Kidney (tissue), 14 donors: ENCODE results near the gene CAPNS1. TPM values are rescaled to one million over a fixed set of nuclear protein-coding genes. Genes with fewer than 3 reads are reported as not detected.

Experiments used
- DNase-seq, 5 donors: peaks; one replicate each; pipeline ENCODE4 v3.0.0-alpha.2; 2013 to 2020
- FAIRE-seq: peaks from 2 replicates; lab custom pipeline; 2012; peaks lifted over from hg19 to GRCh38; lab: Jason Lieb, UNC
- H3K27ac ChIP-seq, 2 donors: one replicate each; pipeline ENCODE4 v1.7.0; 2013; ENCODE audit warnings: low read depth in 2 of 2, low read length in 2 of 2, inconsistent platforms in 1 of 2
- H3K27me3 ChIP-seq: one replicate; pipeline ENCODE4 v1.7.1; 2013; ENCODE audit warnings: low read length, inconsistent platforms; ENCODE audit not compliant: control insufficient read depth, insufficient read depth
- H3K36me3 ChIP-seq, 3 donors: one replicate each; pipeline versions ENCODE4 v1.7.0 to v1.7.1; 2013; ENCODE audit warnings: low read length in 3 of 3, control low read depth in 1 of 3, inconsistent platforms in 1 of 3; ENCODE audit not compliant: insufficient read depth in 3 of 3, control insufficient read depth in 2 of 3
- H3K4me1 ChIP-seq, 3 donors: one replicate each; pipeline versions ENCODE4 v1.7.0 to v1.7.1; 2013; ENCODE audit warnings: low read length in 3 of 3, inconsistent platforms in 1 of 3, low read depth in 1 of 3; ENCODE audit not compliant: control insufficient read depth in 2 of 3, insufficient read depth in 2 of 3
- H3K4me3 ChIP-seq, 3 donors: one replicate each; pipeline versions ENCODE4 v1.7.0 to v1.8.1; 2013; ENCODE audit warnings: low read length in 3 of 3, control low read depth in 1 of 3, inconsistent platforms in 1 of 3
- H3K9ac ChIP-seq, 3 donors: one replicate each; pipeline versions ENCODE4 v1.7.0 to v1.7.1; 2013; ENCODE audit warnings: low read length in 3 of 3, control low read depth in 1 of 3, inconsistent platforms in 1 of 3
- H3K9me3 ChIP-seq, 3 donors: one replicate each; pipeline versions ENCODE4 v1.7.0 to v1.7.1; 2013; ENCODE audit warnings: low read length in 3 of 3, control low read depth in 1 of 3, inconsistent platforms in 1 of 3; ENCODE audit not compliant: control insufficient read depth in 2 of 3, insufficient read depth in 1 of 3
- CTCF ChIP-seq: IDR thresholded peaks from 3 replicates; pipeline ENCODE4 v1.5.1; 2012; ENCODE audit warnings: mild to moderate bottlenecking, moderate library complexity, borderline replicate concordance; ENCODE audit not compliant: insufficient read depth; ENCODE audit errors: extremely low read depth
- intact Hi-C: fragments of 100-400 bp; cut with DNase I; formaldehyde crosslinking; loops from one replicate; pipeline ENCODE4 v1.11.1; 2022
- polyA plus RNA-seq: library from polyadenylated mRNA; stranded (reverse); fragments of 350-450 nt; fragmentation: Illumina TruSeq; extraction: RNeasy Lipid Tissue Mini Kit (QIAGEN cat#74804); gene quantifications from one replicate; pipeline ENCODE4 v1.2.3, GENCODE V29; 2014; ENCODE audit warnings: low read depth, low replicate concordance; ENCODE audit not compliant: insufficient read depth
- total RNA-seq: library from RNA; stranded (reverse); fragmentation: NEBNext Ultra II Directional; extraction: Animal tissue kit (Norgen Biotek cat#: 25700); gene quantifications from one replicate; pipeline ENCODE4 v1.2.1, GENCODE V29; 2021
- donor health status: control.
- donor health status: control.
- donor health status: control.
- donor health status: control.
- donor health status: control.
- donor health status: DM: yes; HTN: yes; CAD: no.
- donor health status: Normal renal cell carcinoma (clear cell type).

Gene CAPNS1
- total and polyA plus RNA-seq, 2 donors from 2014 or later: 861 to 1,098 TPM

GRCh38 chr19:36153126-36153525, 13.3 kb downstream of the CAPNS1 start:
- Histone ChIP-seq H3K9ac (no peak overlapping the region), H3K27me3 (no peaks in the 10 kb centered on the region), H3K9me3 (no peaks in the 10 kb centered on the region), H3K27ac (peak overlapping the region in 1 of 2 donors; percentile 95), H3K36me3 (peaks cover 0 to 14% (median 3%) of the 10 kb centered on the region in 3 donors), H3K4me1 (no peaks in the 10 kb centered on the region), H3K4me3 (peak overlapping the region in 1 of 3 donors; percentile 59)
- FAIRE-seq (no peak), DNase-seq (no peak)
- no peak for TF ChIP-seq CTCF
- intact Hi-C loops: no loop called here

- no peak for TF ChIP-seq CTCF
- H3K4me1 ChIP-seq: no peaks in the 10 kb centered on the region
- H3K9me3 ChIP-seq: no peaks in the 10 kb centered on the region
- intact Hi-C loops: no loop called here
- H3K27ac ChIP-seq: no peak overlapping the region
- FAIRE-seq (no peak), DNase-seq (no peak)
- H3K27me3 ChIP-seq: no peaks in the 10 kb centered on the region
- no peak overlapping the region for H3K9ac ChIP-seq
- H3K4me3 ChIP-seq: no peak overlapping the region
- peaks cover 0 to 2% (median 0%) of the 10 kb centered on the region in 3 donors for H3K36me3 ChIP-seq
Observed at GRCh38 chr19:36160821-36161596, 21.1 kb downstream of the CAPNS1 start.

- Histone ChIP-seq H3K27me3 (no peaks in the 10 kb centered on the region), H3K4me1 (no peaks in the 10 kb centered on the region), H3K9me3 (no peaks in the 10 kb centered on the region), H3K9ac (no peak overlapping the region), H3K4me3 (no peak overlapping the region), H3K36me3 (peaks cover 0 to 2% (median 0%) of the 10 kb centered on the region in 3 donors), H3K27ac (no peak overlapping the region)
- no peak for DNase-seq
- intact Hi-C loops: no loop called here
- FAIRE-seq: no peak
- no peak for TF ChIP-seq CTCF
Observed at GRCh38 chr19:36163813-36164212, 23.9 kb downstream of the CAPNS1 start.
